ENCODE measurements around the gene MYOZ3.

The MYOZ3 gene

GRCh38 chr5:150700594-150701377 is 39.7 kb downstream of the MYOZ3 start, which contains the start of gene RBM22:
RBM22 (minus strand) TSS chr5:150701062; CDS start chr5:150700985, 77 bp downstream.
- peak; percentile 93 for DNase-seq (ENCODE audit: low spot score)

- DNase-seq (ENCODE audit: low spot score), result no peak
Measured at GRCh38 chr5:150703762-150704161, 42.7 kb downstream of the MYOZ3 start.

- DNase-seq (ENCODE audit: low spot score), result no peak
Measured at GRCh38 chr5:150706776-150707390, 45.8 kb downstream of the MYOZ3 start.

GRCh38 chr5:150710165-150710564 is 49.1 kb downstream of the MYOZ3 start:
- DNase-seq (ENCODE audit: low spot score), result no peak

GRCh38 chr5:150723845-150724244 is 62.8 kb downstream of the MYOZ3 start:
- no peak for DNase-seq (ENCODE audit: low spot score)
